Right atrium auricular region (tissue), 2 donors: ENCODE measurements around the gene PI16. TPM values are rescaled to one million over a fixed set of nuclear protein-coding genes. Genes with fewer than 3 reads are reported as not detected.
A peak's percentile ranks its signal among the peaks of the same experiment; 100 is the strongest.

ENCODE experiments used
- DNase-seq: peaks from one replicate; pipeline ENCODE4 v3.0.0-alpha.2; 2019; ENCODE audit warnings: low spot score
- H3K27ac ChIP-seq, 2 donors: fragments of 200-600 bp; sonication (generic); 1 replicate in 1 of 2; 2 replicates in 1 of 2; pipeline ENCODE4 v1.5.1; 2016 to 2019
- H3K27me3 ChIP-seq, 2 donors: fragments of 200-600 bp; sonication (generic); one replicate each; pipeline versions ENCODE4 v1.5.1 to v1.6.0; 2017 to 2019
- H3K36me3 ChIP-seq: fragments of 200-600 bp; sonication (generic); one replicate; pipeline ENCODE4 v1.5.1; 2016
- H3K4me1 ChIP-seq, 2 donors: fragments of 200-600 bp; sonication (generic); one replicate each; pipeline versions ENCODE4 v1.5.1 to v1.6.0; 2017 to 2019
- H3K4me3 ChIP-seq, 2 donors: fragments of 200-600 bp; sonication (generic); 1 replicate in 1 of 2; 2 replicates in 1 of 2; pipeline ENCODE4 v1.5.1; 2017 to 2019; ENCODE audit warnings: mild to moderate bottlenecking in 1 of 2, moderate library complexity in 1 of 2
- H3K9me3 ChIP-seq, 2 donors: fragments of 200-600 bp; sonication (generic); one replicate each; pipeline ENCODE4 v1.5.1; 2019
- CTCF ChIP-seq, 2 donors: fragments of 200-600 bp; sonication (generic); IDR thresholded peaks; one replicate each; pipeline ENCODE4 v1.5.1; 2019; ENCODE audit warnings: antibody characterized with exemption in 2 of 2
- total RNA-seq, 2 donors: library from RNA; depleted of rRNA; stranded (reverse); fragments of >200 nt; gene quantifications; one replicate each; pipeline ENCODE4 v1.1.0, GENCODE V29; 2016

Gene PI16
- total RNA-seq, 2 donors from 2014 or later: 14.2 to 48.5 TPM

GRCh38 chr6:36978421-36979346 lies 24.1 kb downstream of the PI16 start:
- no peak overlapping the region for H3K4me3 ChIP-seq
- peaks cover 0 to 88% of the 10 kb centered on the region in 2 donors for H3K4me1 ChIP-seq
- DNase-seq: no peak
- no peaks in the 10 kb centered on the region for H3K27me3 ChIP-seq
- TF ChIP-seq CTCF (IDR thresholded peaks at IDR 0.05): no peak
- H3K36me3 ChIP-seq: peaks cover 55% of the 10 kb centered on the region
- H3K9me3 ChIP-seq: no peaks in the 10 kb centered on the region
- H3K27ac ChIP-seq: peak overlapping the region; percentile 66 to 98

GRCh38 chr6:36979347-36979742 lies 24.8 kb downstream of the PI16 start:
- Histone ChIP-seq H3K4me1 (peaks cover 0 to 88% of the 10 kb centered on the region in 2 donors), H3K9me3 (no peaks in the 10 kb centered on the region), H3K27me3 (no peaks in the 10 kb centered on the region), H3K4me3 (no peak overlapping the region), H3K27ac (peak overlapping the region; percentile 66 to 98), H3K36me3 (peaks cover 49% of the 10 kb centered on the region)
- peak; percentile 48 to 72 for TF ChIP-seq CTCF (IDR thresholded peaks at IDR 0.05)
- DNase-seq: no peak

- Histone ChIP-seq H3K27ac (peak overlapping the region; percentile 66 to 98), H3K9me3 (no peaks in the 10 kb centered on the region), H3K4me3 (no peak overlapping the region), H3K36me3 (peaks cover 42% of the 10 kb centered on the region), H3K27me3 (no peaks in the 10 kb centered on the region), H3K4me1 (peaks cover 0 to 91% of the 10 kb centered on the region in 2 donors)
- TF ChIP-seq CTCF (IDR thresholded peaks at IDR 0.05): no peak
- no peak for DNase-seq
Measured at GRCh38 chr6:36980129-36980528, 25.6 kb downstream of the PI16 start.

GRCh38 chr6:36980876-36981619 lies 26.5 kb downstream of the PI16 start:
- peaks cover 32% of the 10 kb centered on the region for H3K36me3 ChIP-seq
- TF ChIP-seq CTCF (IDR thresholded peaks at IDR 0.05): peak in 1 of 2 donors; percentile 34
- H3K27ac ChIP-seq: peak overlapping the region; percentile 66 to 98
- no peaks in the 10 kb centered on the region for H3K27me3 ChIP-seq
- DNase-seq: no peak
- H3K4me1 ChIP-seq: peaks cover 0 to 83% of the 10 kb centered on the region in 2 donors
- H3K4me3 ChIP-seq: no peak overlapping the region
- H3K9me3 ChIP-seq: no peaks in the 10 kb centered on the region

GRCh38 chr6:36983538-36983937 lies 29.0 kb downstream of the PI16 start:
- Histone ChIP-seq H3K27me3 (no peaks in the 10 kb centered on the region), H3K27ac (peak overlapping the region; percentile 97 to 98), H3K9me3 (no peaks in the 10 kb centered on the region), H3K4me1 (peaks cover 0 to 76% of the 10 kb centered on the region in 2 donors), H3K4me3 (no peak overlapping the region), H3K36me3 (peaks cover 8% of the 10 kb centered on the region)
- no peak for DNase-seq
- no peak for TF ChIP-seq CTCF (IDR thresholded peaks at IDR 0.05)
